Liver (tissue), 3 donors: ENCODE measurements around the gene TBC1D21.

Source experiments
- CTCF ChIP-seq: fragments of 150-350 bp; IDR thresholded peaks from 2 replicates; pipeline ENCODE4 v1.5.1; 2017; ENCODE audit warnings: improper control_type of control experiment, low read depth, low read length; ENCODE audit not compliant: missing input control
- EGR1 ChIP-seq, 2 donors: IDR thresholded peaks; 2 replicates each; pipeline ENCODE4 v1.6.1; 2016 to 2018; ENCODE audit warnings: antibody characterized with exemption in 2 of 2, low read depth in 2 of 2
- JUND ChIP-seq, 2 donors: IDR thresholded peaks; 2 replicates each; pipeline ENCODE4 v1.6.1; 2016; ENCODE audit warnings: antibody characterized with exemption in 2 of 2
- MAX ChIP-seq: IDR thresholded peaks from 2 replicates; pipeline ENCODE4 v1.6.1; 2016; ENCODE audit warnings: antibody characterized with exemption
- TF ChIP-seq, protein P1 (sequence below): IDR thresholded peaks from 2 replicates; pipeline ENCODE4 v1.6.1; 2016; ENCODE audit warnings: antibody characterized with exemption, mild to moderate bottlenecking
- donor health status: healthy.
- donor health status: healthy.

DNA sequence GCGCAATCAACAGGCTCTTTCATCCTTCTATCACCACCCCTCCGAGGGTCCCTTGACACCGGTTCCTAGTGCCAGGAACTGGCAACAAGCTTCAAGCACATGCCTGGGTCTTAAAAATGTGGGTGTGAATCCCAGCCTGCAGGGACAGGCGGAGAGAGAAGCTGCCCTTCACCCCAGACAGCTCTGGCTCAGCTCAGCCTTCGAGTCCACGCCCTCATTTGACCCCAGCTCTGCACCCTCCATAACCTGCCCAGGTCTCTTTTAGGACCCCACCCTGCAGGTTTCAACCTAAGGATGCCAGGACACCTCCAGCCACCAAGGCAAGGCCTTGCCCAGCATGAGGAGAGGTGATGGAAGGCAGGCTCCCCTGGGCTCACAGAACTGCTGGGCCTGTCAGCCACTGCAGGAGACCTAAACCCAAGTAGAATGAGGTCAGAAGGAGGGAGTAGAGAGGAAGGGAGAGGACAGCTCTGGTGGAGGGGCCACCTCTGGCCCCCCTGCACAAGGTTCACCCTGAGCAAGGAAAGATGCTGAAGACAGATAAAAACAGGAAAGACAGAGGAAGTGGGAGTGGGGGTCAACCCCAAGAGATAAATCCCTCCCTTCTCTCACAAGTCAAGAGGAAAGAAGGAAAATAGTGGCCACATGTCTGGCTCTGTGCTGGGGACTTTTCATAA lies 50.3 kb downstream of the TBC1D21 start:
- TF ChIP-seq MAX (no peak), CTCF (no peak), EGR1 (IDR thresholded peaks at IDR 0.05; ENCODE audit: low read depth in 2 of 2) (no peak), JUND (IDR thresholded peaks at IDR 0.05) (no peak)
- TF ChIP-seq, protein P1, sequence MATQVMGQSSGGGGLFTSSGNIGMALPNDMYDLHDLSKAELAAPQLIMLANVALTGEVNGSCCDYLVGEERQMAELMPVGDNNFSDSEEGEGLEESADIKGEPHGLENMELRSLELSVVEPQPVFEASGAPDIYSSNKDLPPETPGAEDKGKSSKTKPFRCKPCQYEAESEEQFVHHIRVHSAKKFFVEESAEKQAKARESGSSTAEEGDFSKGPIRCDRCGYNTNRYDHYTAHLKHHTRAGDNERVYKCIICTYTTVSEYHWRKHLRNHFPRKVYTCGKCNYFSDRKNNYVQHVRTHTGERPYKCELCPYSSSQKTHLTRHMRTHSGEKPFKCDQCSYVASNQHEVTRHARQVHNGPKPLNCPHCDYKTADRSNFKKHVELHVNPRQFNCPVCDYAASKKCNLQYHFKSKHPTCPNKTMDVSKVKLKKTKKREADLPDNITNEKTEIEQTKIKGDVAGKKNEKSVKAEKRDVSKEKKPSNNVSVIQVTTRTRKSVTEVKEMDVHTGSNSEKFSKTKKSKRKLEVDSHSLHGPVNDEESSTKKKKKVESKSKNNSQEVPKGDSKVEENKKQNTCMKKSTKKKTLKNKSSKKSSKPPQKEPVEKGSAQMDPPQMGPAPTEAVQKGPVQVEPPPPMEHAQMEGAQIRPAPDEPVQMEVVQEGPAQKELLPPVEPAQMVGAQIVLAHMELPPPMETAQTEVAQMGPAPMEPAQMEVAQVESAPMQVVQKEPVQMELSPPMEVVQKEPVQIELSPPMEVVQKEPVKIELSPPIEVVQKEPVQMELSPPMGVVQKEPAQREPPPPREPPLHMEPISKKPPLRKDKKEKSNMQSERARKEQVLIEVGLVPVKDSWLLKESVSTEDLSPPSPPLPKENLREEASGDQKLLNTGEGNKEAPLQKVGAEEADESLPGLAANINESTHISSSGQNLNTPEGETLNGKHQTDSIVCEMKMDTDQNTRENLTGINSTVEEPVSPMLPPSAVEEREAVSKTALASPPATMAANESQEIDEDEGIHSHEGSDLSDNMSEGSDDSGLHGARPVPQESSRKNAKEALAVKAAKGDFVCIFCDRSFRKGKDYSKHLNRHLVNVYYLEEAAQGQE, result no peak
